Endodermal cell (in vitro differentiated cells): ENCODE data around the gene C8B. TPM values are rescaled to one million over a fixed set of nuclear protein-coding genes. Genes with fewer than 3 reads are reported as not detected.

Experiments
- DNase-seq: peaks from one replicate; pipeline ENCODE4 v3.0.0-alpha.2; 2017
- H3K27ac ChIP-seq: 2 replicates; pipeline ENCODE4 v1.5.1; 2013; ENCODE audit warnings: mild to moderate bottlenecking, low read depth, low read length, moderate library complexity
- H3K27me3 ChIP-seq: 2 replicates; pipeline ENCODE4 v1.6.1; 2013; ENCODE audit warnings: mild to moderate bottlenecking, low read length, moderate library complexity; ENCODE audit not compliant: insufficient read depth, control insufficient read depth, poor library complexity, severe bottlenecking
- H3K36me3 ChIP-seq: 2 replicates; pipeline ENCODE4 v1.7.0; 2013; ENCODE audit warnings: mild to moderate bottlenecking, low read length, moderate library complexity; ENCODE audit not compliant: control insufficient read depth, insufficient read depth
- H3K4me1 ChIP-seq: one replicate; pipeline ENCODE4 v1.7.0; 2013; ENCODE audit warnings: low read length; ENCODE audit not compliant: control insufficient read depth, insufficient read depth
- H3K4me3 ChIP-seq: 2 replicates; pipeline ENCODE4 v1.5.1; 2013; ENCODE audit warnings: mild to moderate bottlenecking, low read length, moderate library complexity
- H3K9ac ChIP-seq: 2 replicates; pipeline ENCODE4 v1.6.1; 2013; ENCODE audit warnings: mild to moderate bottlenecking, low read length, moderate library complexity; ENCODE audit not compliant: poor library complexity, severe bottlenecking; ENCODE audit errors: extremely low read depth
- H3K9me3 ChIP-seq: 2 replicates; pipeline ENCODE4 v1.6.1; 2013; ENCODE audit warnings: mild to moderate bottlenecking, low read length, moderate library complexity; ENCODE audit not compliant: control insufficient read depth
- H3K27ac Mint-ChIP-seq: 2 replicates; pipeline ENCODE4 v1.8.0; 2020; ENCODE audit warnings: mixed read lengths
- H3K27me3 Mint-ChIP-seq: 2 replicates; pipeline ENCODE4 v1.8.0; 2021; ENCODE audit warnings: mild to moderate bottlenecking, mixed read lengths; ENCODE audit not compliant: insufficient read depth
- H3K36me3 Mint-ChIP-seq: 2 replicates; pipeline ENCODE4 v1.8.0; 2020; ENCODE audit warnings: low read depth, mixed read lengths
- H3K4me1 Mint-ChIP-seq: 2 replicates; pipeline ENCODE4 v1.8.0; 2020; ENCODE audit warnings: mixed read lengths
- H3K4me3 Mint-ChIP-seq: 2 replicates; pipeline ENCODE4 v1.8.0; 2020; ENCODE audit warnings: mild to moderate bottlenecking, moderate library complexity, mixed read lengths
- H3K9me3 Mint-ChIP-seq: 2 replicates; pipeline ENCODE4 v1.8.0; 2020; ENCODE audit warnings: mild to moderate bottlenecking, mixed read lengths
- CTCF ChIP-seq: fragments of 200-600 bp; sonication (generic); conservative IDR thresholded peaks from 2 replicates; pipeline ENCODE4 v1.5.0; 2021; ENCODE audit warnings: antibody characterized with exemption, mild to moderate bottlenecking
- WGBS, 2 experiments: methylation state at CpG; one replicate each; pipeline versions ENCODE4 v1.1.5 to v1.1.7; 2013; ENCODE audit warnings: missing lambda C conversion rate in 2 of 2, mixed read lengths in 1 of 2; ENCODE audit not compliant: insufficient coverage in 1 of 2, insufficient read length in 1 of 2; 5-methylcytosine and 5-hydroxymethylcytosine counted together
- total RNA-seq, 2 donors: library from RNA; stranded (reverse); fragmentation: NEBNext Ultra II Directional in 1 of 2; extraction: Animal tissue kit (Norgen Biotek cat#: 25700) in 1 of 2; gene quantifications; 2 replicates in 1 of 2; 3 replicates in 1 of 2; pipeline ENCODE4 v1.2.1, GENCODE V29; 2021

C8B gene
- total RNA-seq, 2 donors from 2014 or later: not detected

- DNase-seq: peak; percentile 3
- H3K4me3 ChIP-seq: no peak overlapping the region
- Mint-ChIP-seq H3K36me3 (no peaks in the 10 kb centered on the region), H3K9me3 (no peaks in the 10 kb centered on the region), H3K4me3 (no peak overlapping the region), H3K27me3 (peaks cover 39% of the 10 kb centered on the region), H3K27ac (no peak overlapping the region), H3K4me1 (peaks cover 10% of the 10 kb centered on the region)
- H3K27ac ChIP-seq: no peak overlapping the region
- TF ChIP-seq CTCF: no peak
- no peaks in the 10 kb centered on the region for H3K4me1 ChIP-seq
- peaks cover 11% of the 10 kb centered on the region for H3K27me3 ChIP-seq
- WGBS, 2 experiments: 65 to 70% methylated on average over 5 of the region's 5 CpGs
- H3K36me3 ChIP-seq: no peaks in the 10 kb centered on the region
- no peaks in the 10 kb centered on the region for H3K9me3 ChIP-seq
- no peak overlapping the region for H3K9ac ChIP-seq
These were observed 12.4 kb downstream of the C8B start for GRCh38 chr1:56953386-56953785.

- Mint-ChIP-seq H3K4me3 (no peak overlapping the region), H3K4me1 (peaks cover under 1% of the 10 kb centered on the region), H3K27ac (no peak overlapping the region), H3K9me3 (no peaks in the 10 kb centered on the region), H3K36me3 (no peaks in the 10 kb centered on the region), H3K27me3 (peaks cover 39% of the 10 kb centered on the region)
- no peak overlapping the region for H3K27ac ChIP-seq
- no peaks in the 10 kb centered on the region for H3K4me1 ChIP-seq
- H3K27me3 ChIP-seq: peaks cover 11% of the 10 kb centered on the region
- no peak for TF ChIP-seq CTCF
- no peaks in the 10 kb centered on the region for H3K36me3 ChIP-seq
- H3K9ac ChIP-seq: no peak overlapping the region
- no peak overlapping the region for H3K4me3 ChIP-seq
- 88 to 95% methylated on average over 8 of the region's 8 CpGs for WGBS, 2 experiments
- no peak for DNase-seq
- H3K9me3 ChIP-seq: no peaks in the 10 kb centered on the region
These were observed 13.3 kb downstream of the C8B start for GRCh38 chr1:56952501-56952900.

GRCh38 chr1:56948403-56949023 is 17.3 kb downstream of the C8B start:
- no peaks in the 10 kb centered on the region for H3K4me1 Mint-ChIP-seq
- no peak overlapping the region for H3K9ac ChIP-seq
- H3K27me3 ChIP-seq: peaks cover 25% of the 10 kb centered on the region
- no peak for DNase-seq
- H3K9me3 Mint-ChIP-seq: no peaks in the 10 kb centered on the region
- H3K36me3 Mint-ChIP-seq: no peaks in the 10 kb centered on the region
- H3K27ac Mint-ChIP-seq: no peak overlapping the region
- no peaks in the 10 kb centered on the region for H3K9me3 ChIP-seq
- WGBS, 2 experiments: 96 to 100% methylated on average over 1 of the region's 1 CpG
- no peak overlapping the region for H3K27ac ChIP-seq
- H3K4me3 Mint-ChIP-seq: no peak overlapping the region
- TF ChIP-seq CTCF: no peak
- no peaks in the 10 kb centered on the region for H3K36me3 ChIP-seq
- H3K27me3 Mint-ChIP-seq: peaks cover 53% of the 10 kb centered on the region
- no peaks in the 10 kb centered on the region for H3K4me1 ChIP-seq
- no peak overlapping the region for H3K4me3 ChIP-seq
